Spleen (tissue), 11 donors: Measurements from ENCODE around the gene ABHD5. TPM values are rescaled to one million over a fixed set of nuclear protein-coding genes. Genes with fewer than 3 reads are reported as not detected.
A peak's percentile ranks its signal among the peaks of the same experiment; 100 is the strongest.

Source experiments
- DNase-seq: peaks from one replicate; pipeline ENCODE4 v3.0.0-alpha.2; 2020
- H3K27ac ChIP-seq, 8 donors: fragments of 200-600 bp; sonication (generic) in 7 of 8; 1 replicate in 4 of 8; 2 replicates in 4 of 8; pipeline versions ENCODE4 v1.5.0 to v1.8.0; 2016 to 2021; ENCODE audit warnings: inconsistent platforms in 4 of 8, mild to moderate bottlenecking in 4 of 8, moderate library complexity in 1 of 8
- H3K27me3 ChIP-seq, 7 donors: fragments of 200-600 bp; sonication (generic) in 6 of 7; replicated peaks in 1 of 7; 1 replicate in 4 of 7; 2 replicates in 3 of 7; pipeline versions ENCODE4 v1.5.0 to v1.8.0; 2016 to 2021; ENCODE audit warnings: inconsistent platforms in 3 of 7, mild to moderate bottlenecking in 1 of 7
- H3K36me3 ChIP-seq, 6 donors: fragments of 200-600 bp; sonication (generic) in 5 of 6; 1 replicate in 4 of 6; 2 replicates in 2 of 6; pipeline versions ENCODE4 v1.5.0 to v1.8.0; 2016 to 2021; ENCODE audit warnings: inconsistent platforms in 2 of 6
- H3K4me1 ChIP-seq, 6 donors: fragments of 200-600 bp; sonication (generic) in 5 of 6; 1 replicate in 3 of 6; 2 replicates in 3 of 6; pipeline versions ENCODE4 v1.5.0 to v1.8.0; 2016 to 2021; ENCODE audit warnings: inconsistent platforms in 3 of 6
- H3K4me3 ChIP-seq, 8 donors: fragments of 200-600 bp; sonication (generic) in 7 of 8; 1 replicate in 4 of 8; 2 replicates in 4 of 8; pipeline versions ENCODE4 v1.5.0 to v1.8.0; 2016 to 2021; ENCODE audit warnings: inconsistent platforms in 4 of 8, mild to moderate bottlenecking in 4 of 8, moderate library complexity in 2 of 8
- H3K9me3 ChIP-seq, 8 donors: fragments of 200-600 bp; sonication (generic) in 7 of 8; 1 replicate in 4 of 8; 2 replicates in 4 of 8; pipeline versions ENCODE4 v1.5.0 to v1.8.0; 2016 to 2021; ENCODE audit warnings: inconsistent platforms in 4 of 8
- POLR2A ChIP-seq, 3 donors: fragments of 450-650 bp; IDR thresholded peaks; one replicate each; pipeline ENCODE4 v1.5.1; 2017; ENCODE audit warnings: antibody characterized with exemption in 3 of 3, mild to moderate bottlenecking in 1 of 3
- POLR2AphosphoS5 ChIP-seq, 3 donors: sonication (generic); formaldehyde crosslinking; IDR thresholded peaks; one replicate each; pipeline ENCODE4 v1.5.1; 2017; ENCODE audit warnings: antibody characterized with exemption in 3 of 3
- whole genome bisulfite sequencing, 5 donors: extraction: QIAGEN DNeasy Blood & Tissue Kit in 3 of 5; methylation state at CpG; one replicate each; pipeline versions ENCODE4 v1.1.5 to v1.1.7; 2013 to 2018; 5-methylcytosine and 5-hydroxymethylcytosine counted together
- intact Hi-C: fragments of 100-400 bp; cut with DNase I; formaldehyde crosslinking; loops from one replicate; pipeline ENCODE4 v1.15.0; 2023; ENCODE audit warnings: low total_unique reads
- polyA plus RNA-seq, 3 donors: library from polyadenylated mRNA; stranded (reverse); fragments of 200-250 nt; gene quantifications; one replicate each; pipeline ENCODE4 v1.2.1, GENCODE V29; 2013
- total RNA-seq, 7 donors: library from RNA; depleted of rRNA in 3 of 7; stranded (reverse); fragments of >200 nt in 3 of 7; fragmentation: NEBNext Ultra II Directional in 4 of 7; extraction: Animal tissue kit (Norgen Biotek cat#: 25700) in 4 of 7; gene quantifications; one replicate each; pipeline versions ENCODE4 v1.1.0 to v1.2.1, GENCODE V29; 2016 to 2021
- TF ChIP-seq, protein P1 (sequence below), 11 experiments: fragments of 200-600 bp in 7 of 11; fragments of 450-650 bp in 4 of 11; sonication (generic) in 4 of 11; IDR thresholded peaks in 8 of 11; conservative IDR thresholded peaks in 3 of 11; 1 replicate in 7 of 11; 2 replicates in 4 of 11; pipeline versions ENCODE4 v1.4.0 to v1.8.0; 2016 to 2021; ENCODE audit warnings: antibody characterized with exemption in 11 of 11, inconsistent platforms in 4 of 11, mild to moderate bottlenecking in 1 of 11
- donor health status: healthy with polysubstance abuse.
- donor health status: DM: no; HTN: no; CAD: no; lungs with moderate emphysema.
- donor health status: DM: no; HTN: no; CAD: no.
- donor health status: Bipolar disorder and iron deficiency.
- donor health status: healthy.
- donor health status: DM: no; HTN: no; CAD: no.
- donor health status: DM: yes; HTN: yes; CAD: no.

Gene ABHD5
- total and polyA plus RNA-seq, 10 donors = 2.6 to 44.8 (median 23.1) TPM

DNA sequence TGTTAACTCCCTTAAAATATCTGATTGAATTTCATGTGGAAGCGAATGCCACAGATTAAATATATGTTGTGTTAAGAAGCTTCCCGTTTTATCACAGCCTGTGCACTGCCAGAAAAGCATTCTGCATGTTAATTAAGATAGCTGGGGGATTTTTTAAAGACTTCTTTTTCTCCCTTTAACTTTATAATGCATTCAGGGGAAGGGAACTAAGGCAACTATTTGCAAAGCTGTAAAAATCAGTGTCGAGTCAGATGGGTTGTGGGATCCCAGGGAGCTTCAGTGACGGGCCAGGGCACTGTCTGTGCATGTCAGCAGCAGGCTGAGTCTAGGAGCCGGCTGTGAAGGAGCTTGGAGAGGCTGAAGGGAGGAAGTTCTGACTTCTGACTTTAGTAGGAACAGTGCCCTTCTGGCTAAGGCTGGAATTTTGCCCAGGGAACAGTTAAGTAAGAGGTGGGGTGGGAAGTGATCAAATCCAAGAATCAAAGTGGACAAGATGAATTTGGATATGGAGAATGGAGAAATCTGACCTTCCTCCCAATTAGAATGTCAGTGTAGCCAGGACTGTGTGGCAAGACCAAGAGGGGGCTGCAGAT is 77.7 kb downstream of the ABHD5 start:
- TF ChIP-seq, protein P1, sequence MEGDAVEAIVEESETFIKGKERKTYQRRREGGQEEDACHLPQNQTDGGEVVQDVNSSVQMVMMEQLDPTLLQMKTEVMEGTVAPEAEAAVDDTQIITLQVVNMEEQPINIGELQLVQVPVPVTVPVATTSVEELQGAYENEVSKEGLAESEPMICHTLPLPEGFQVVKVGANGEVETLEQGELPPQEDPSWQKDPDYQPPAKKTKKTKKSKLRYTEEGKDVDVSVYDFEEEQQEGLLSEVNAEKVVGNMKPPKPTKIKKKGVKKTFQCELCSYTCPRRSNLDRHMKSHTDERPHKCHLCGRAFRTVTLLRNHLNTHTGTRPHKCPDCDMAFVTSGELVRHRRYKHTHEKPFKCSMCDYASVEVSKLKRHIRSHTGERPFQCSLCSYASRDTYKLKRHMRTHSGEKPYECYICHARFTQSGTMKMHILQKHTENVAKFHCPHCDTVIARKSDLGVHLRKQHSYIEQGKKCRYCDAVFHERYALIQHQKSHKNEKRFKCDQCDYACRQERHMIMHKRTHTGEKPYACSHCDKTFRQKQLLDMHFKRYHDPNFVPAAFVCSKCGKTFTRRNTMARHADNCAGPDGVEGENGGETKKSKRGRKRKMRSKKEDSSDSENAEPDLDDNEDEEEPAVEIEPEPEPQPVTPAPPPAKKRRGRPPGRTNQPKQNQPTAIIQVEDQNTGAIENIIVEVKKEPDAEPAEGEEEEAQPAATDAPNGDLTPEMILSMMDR (IDR thresholded peaks at IDR 0.05 in 8 of 11, conservative IDR thresholded peaks at IDR 0.05 in 3 of 11) = no peak
- TF ChIP-seq POLR2A (IDR thresholded peaks at IDR 0.05) = no peak
- no peak for TF ChIP-seq POLR2AphosphoS5 (IDR thresholded peaks at IDR 0.05)
- no peaks in the 10 kb centered on the region for H3K9me3 ChIP-seq
- DNase-seq = no peak
- no peaks in the 10 kb centered on the region for H3K36me3 ChIP-seq
- no peak overlapping the region for H3K4me3 ChIP-seq
- intact Hi-C loops = loop anchor here (10.0 kb wide), 1 partner anchor 426 kb away; no protein-coding TSS in a partner anchor
- peaks cover 0 to 11% (median 0%) of the 10 kb centered on the region in 7 donors for H3K27me3 ChIP-seq
- peaks cover 13 to 44% (median 31%) of the 10 kb centered on the region in 6 donors for H3K4me1 ChIP-seq
- WGBS, 5 donors = 37 to 67% (median 47%) methylated on average over 5 of the region's 5 CpGs
- peak overlapping the region in 5 of 8 donors; percentile 69 to 82 (median 71) for H3K27ac ChIP-seq

DNA sequence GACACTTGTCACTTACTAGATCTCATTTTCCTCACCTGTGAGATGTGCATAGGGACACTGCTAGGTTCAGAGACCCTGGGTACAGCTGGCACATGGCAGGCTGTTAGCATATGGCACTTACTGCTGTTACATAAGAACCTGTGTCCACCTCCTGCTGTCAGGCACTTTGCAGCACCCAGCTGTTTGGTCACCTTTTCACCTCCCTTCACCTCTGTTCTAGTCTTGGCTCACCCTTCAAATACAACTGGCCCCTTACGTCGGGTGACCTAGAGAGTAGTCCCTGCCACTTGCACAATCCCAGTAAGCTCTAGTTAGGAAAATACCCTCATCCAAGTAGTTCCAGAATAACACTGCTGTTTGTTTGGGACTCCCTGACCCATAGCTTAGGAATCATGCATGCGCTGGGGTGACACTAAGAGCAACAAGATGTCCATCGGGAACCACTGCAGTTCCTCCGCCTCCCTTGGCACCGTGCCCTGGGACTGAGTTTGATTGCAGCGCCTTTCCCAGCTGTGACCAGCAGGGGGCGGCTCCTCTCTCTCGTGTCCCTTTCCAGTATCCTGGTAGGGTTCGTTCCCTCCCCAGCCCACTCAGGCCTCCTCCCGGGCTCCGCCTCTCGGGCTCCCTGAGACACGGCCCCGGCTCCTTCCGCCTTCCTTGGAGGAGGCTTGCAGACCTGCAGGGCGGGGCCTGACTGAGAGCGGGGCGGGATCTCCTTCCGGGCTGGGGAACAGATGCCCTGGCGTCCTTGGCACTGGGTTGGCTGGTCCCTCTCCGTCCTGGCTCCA is 78.6 kb downstream of the ABHD5 start:
- Histone ChIP-seq H3K4me1 (peaks cover 13 to 49% (median 31%) of the 10 kb centered on the region in 6 donors), H3K27ac (peak overlapping the region in 7 of 8 donors; percentile 63 to 82 (median 71)), H3K9me3 (no peaks in the 10 kb centered on the region), H3K4me3 (peak overlapping the region in 3 of 8 donors; percentile 0 to 49 (median 21)), H3K27me3 (peaks cover 0 to 11% (median 0%) of the 10 kb centered on the region in 7 donors), H3K36me3 (no peaks in the 10 kb centered on the region)
- TF ChIP-seq POLR2A (IDR thresholded peaks at IDR 0.05) = no peak
- TF ChIP-seq, protein P1 (IDR thresholded peaks at IDR 0.05 in 8 of 11, conservative IDR thresholded peaks at IDR 0.05 in 3 of 11) = peak; percentile 67 to 96 (median 90)
- TF ChIP-seq POLR2AphosphoS5 (IDR thresholded peaks at IDR 0.05) = peak; percentile 73 to 82 (median 81)
- intact Hi-C loops = loop anchor here (10.0 kb wide), 1 partner anchor 426 kb away; no protein-coding TSS in a partner anchor
- 10 to 27% (median 17%) methylated on average over 15 to 22 of the region's 22 CpGs for WGBS, 5 donors
- peak; percentile 95 for DNase-seq

DNA sequence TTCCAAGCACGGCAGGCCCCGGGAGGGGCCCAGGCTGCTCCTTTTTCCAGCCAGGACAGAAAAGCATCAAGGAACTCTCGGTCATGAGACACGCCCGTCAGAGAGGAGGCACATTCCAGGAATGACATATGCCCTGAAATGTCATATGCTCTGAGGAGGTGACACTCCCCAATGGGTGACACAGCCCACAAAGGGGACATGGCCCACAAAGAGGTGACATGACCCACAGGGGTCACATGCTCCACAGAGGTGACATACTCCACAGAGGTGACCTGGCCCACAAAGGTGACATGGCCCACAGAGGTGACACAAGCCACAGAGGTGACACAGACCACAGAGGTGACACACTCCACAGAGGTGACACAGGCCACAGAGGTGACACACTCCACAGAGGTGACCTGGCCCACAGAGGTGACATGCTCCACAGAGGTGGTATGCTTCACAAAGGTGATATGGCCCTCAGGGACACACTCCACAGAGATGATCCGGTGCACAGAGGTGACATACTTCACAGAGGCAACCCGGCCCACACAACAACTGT is 79.2 kb downstream of the ABHD5 start:
- Histone ChIP-seq H3K27ac (peak overlapping the region in 7 of 8 donors; percentile 63 to 82 (median 71)), H3K4me3 (peak overlapping the region in 3 of 8 donors; percentile 0 to 49 (median 21)), H3K9me3 (no peaks in the 10 kb centered on the region), H3K4me1 (peaks cover 13 to 49% (median 31%) of the 10 kb centered on the region in 6 donors), H3K36me3 (no peaks in the 10 kb centered on the region), H3K27me3 (peaks cover 0 to 11% (median 0%) of the 10 kb centered on the region in 7 donors)
- no peak for DNase-seq
- intact Hi-C loops = loop anchor here (10.0 kb wide), 1 partner anchor 425 kb away; no protein-coding TSS in a partner anchor
- 48 to 69% (median 51%) methylated on average over 3 to 7 of the region's 7 CpGs for WGBS, 5 donors
- TF ChIP-seq, protein P1 (IDR thresholded peaks at IDR 0.05 in 8 of 11, conservative IDR thresholded peaks at IDR 0.05 in 3 of 11) = no peak
- TF ChIP-seq POLR2AphosphoS5 (IDR thresholded peaks at IDR 0.05) (no peak), POLR2A (IDR thresholded peaks at IDR 0.05) (no peak)
